HT1080 (cell line): Measurements from ENCODE around the gene NOPCHAP1. TPM values are rescaled to one million over a fixed set of nuclear protein-coding genes. Genes with fewer than 3 reads are reported as not detected.

Experiments used
- DNase-seq: peaks from one replicate; pipeline ENCODE4 v3.0.0-alpha.2; 2015; ENCODE audit warnings: low read depth
- total RNA-seq: library from RNA; depleted of rRNA; stranded (reverse); fragments of >200 nt; shearing (Covaris generic); gene quantifications from 2 replicates; pipeline ENCODE4 v1.2.3, GENCODE V29; 2014; rRNA removed

The NOPCHAP1 gene
- total RNA-seq, 1 experiment from 2014 or later: 25.8 TPM

DNA sequence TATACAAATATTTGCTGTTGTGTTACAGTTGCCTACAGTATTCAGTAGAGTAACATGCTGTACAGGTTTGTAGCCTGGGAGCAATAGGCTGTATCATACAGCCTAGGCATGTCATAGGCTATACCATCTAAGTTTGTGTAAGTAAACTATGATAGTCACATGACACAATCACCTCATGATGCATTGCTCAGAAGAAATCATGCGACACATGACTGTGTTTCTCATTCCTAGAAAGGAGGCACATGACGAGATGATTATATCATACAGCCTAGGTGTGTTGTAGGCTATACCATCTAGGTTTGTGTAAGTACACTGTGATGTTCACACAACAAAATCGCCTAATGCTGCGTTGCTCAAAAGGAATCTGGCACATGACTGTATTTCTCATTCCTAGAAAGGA lies 31.9 kb downstream of the NOPCHAP1 start:
- no peak for DNase-seq

DNA sequence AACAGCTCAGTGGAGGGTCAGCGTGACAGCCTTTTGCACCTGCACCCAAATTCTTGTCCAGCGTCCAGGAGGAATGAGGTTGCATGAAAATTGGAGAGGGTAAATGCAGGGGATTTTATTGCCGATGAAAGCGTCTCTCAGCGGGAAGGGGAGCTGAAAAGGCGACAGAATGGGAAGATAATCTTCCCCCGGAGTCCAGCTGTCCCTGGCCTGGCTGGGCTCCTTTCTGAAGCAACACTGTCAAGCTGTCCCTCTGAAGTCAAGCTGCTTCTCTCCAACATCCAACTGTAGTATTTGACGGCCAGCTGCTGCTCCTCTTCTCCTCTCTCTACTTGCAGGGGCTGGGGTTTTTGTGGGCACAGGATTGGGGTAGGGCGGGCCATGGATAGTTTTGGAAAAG lies 32.7 kb downstream of the NOPCHAP1 start:
- DNase-seq: no peak

DNA sequence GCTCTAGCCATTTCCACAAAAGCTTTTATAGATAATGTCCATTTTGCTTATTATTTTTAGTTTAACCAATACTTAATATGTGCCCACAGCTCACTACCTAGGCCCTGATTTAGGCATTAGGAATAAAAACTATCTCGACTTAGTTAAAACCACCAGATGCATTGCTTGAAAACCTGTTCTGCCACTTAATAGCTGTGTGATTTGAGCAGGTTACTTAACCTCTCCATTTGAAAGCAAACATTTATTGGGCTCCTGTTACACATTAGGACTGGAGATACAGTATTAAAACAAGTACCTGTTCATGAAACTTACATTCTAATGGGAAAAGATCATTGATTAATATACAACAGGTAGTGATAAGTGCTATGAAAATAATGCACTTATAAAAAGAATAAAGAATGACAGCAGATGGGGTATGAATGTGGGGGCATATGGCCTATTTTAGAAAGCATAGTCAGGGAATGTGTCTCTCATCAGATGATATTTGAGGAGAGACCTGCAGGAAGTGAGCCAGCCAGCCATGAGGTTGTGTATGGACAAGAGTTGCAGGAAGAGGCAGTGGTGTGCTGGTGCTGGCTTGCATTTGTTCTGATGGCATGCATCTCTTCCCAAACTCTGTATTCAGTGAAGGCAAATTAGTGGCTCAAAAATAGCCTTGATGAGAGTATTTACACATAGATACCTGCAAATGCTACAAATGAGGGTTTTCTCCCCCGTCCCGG lies 34.3 kb downstream of the NOPCHAP1 start:
- DNase-seq: no peak

DNA sequence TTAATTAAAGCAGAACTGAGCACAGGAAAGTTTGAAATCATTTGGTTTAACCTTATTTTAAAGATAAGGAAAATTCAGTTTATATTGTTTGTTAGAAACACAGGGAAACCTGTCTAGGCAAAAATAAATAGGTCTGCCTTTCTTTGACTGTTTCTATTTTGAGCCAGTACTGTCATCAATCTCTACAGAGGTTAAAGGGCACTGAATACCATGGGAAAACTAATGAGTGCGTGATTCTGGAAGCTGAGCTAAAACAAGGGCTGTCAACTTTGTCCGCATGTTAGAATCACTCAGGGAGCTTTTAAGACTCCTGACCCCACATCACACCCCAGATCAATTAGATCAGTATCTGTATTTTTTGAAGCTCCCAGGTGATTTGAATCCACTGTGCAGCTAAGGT lies 38.8 kb downstream of the NOPCHAP1 start:
- DNase-seq: no peak

DNA sequence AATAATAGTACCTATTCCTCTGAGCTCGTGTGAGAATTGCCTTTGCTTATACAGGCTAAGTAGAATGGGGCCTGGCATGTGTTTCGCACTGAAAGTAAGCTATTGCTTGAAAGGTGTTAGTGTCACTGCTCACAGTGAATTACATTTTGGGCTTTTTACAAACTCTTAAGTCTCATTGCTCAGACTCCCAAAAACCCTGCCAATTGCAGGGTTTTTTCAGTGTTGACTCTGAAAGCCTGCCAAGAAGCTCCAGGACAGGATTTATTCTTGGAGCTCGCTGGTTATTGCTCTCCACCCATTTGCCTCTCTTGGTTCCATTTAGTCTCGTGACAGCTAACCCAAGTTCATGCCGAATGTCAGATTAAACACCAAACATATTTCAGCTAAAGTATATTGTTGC lies 39.8 kb downstream of the NOPCHAP1 start:
- DNase-seq: no peak

DNA sequence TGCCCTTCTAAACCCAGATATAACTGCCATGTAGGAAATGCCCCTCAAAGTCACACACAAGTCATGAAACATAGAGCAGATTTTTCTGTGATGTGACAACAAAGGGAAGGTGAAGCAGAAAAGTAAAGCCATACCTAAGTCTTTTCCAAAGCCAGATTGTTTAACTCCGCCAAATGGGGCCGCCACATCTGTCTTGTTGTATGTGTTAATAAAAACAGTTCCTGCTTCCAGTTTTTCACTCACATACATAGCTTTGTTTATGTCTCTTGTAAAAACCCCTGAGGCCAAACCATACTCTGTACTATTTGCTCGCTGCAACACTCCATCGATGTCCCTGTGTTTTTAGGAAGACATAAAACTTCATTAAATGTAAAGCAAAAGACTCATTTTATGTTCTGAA lies 40.3 kb downstream of the NOPCHAP1 start:
- DNase-seq: no peak

DNA sequence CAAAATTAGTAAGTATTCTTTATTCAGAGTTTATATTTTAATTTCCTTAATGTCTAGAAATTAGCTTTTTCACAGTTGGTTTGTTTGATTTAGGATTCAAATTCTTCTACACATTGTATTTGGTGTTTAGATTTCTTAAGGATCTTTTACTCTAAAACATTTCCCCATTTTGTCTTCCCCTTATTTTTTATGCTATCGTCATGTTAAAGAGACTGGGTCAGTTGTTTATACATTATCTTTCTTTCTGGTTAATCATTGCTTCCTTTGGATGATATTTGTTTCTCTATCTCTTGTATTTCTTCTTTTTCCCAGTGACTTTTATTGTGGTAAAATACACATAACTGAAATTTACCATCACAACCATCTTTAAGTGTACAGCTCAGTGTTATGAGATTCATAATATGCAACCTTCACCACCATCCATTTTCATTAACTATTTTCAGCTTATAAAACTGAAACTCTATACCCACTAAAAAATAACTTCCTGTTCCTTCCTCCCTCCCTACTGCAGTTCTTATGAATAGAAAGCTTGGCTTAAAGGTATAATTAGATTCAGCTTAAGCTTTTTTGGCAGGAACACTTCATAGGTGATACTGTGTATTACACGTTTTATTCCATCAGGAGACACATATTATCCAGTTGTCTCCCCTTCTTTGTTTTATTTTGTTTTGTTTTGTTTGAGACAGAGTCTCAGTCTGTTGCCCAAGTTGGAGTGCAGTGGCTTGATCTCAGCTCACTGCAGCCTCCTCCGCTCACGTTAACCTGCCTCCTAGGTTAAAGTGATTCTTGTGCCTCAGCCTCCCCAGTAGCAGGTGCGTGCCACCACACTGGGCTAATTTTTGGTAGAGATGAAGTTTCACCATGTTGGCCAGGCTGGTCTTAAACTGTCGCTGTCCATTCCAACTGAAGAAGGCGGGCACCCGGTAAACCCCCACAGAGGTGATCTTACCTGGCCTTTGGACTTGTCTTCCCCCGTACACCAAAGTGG lies 45.0 kb downstream of the NOPCHAP1 start:
- DNase-seq: no peak

DNA sequence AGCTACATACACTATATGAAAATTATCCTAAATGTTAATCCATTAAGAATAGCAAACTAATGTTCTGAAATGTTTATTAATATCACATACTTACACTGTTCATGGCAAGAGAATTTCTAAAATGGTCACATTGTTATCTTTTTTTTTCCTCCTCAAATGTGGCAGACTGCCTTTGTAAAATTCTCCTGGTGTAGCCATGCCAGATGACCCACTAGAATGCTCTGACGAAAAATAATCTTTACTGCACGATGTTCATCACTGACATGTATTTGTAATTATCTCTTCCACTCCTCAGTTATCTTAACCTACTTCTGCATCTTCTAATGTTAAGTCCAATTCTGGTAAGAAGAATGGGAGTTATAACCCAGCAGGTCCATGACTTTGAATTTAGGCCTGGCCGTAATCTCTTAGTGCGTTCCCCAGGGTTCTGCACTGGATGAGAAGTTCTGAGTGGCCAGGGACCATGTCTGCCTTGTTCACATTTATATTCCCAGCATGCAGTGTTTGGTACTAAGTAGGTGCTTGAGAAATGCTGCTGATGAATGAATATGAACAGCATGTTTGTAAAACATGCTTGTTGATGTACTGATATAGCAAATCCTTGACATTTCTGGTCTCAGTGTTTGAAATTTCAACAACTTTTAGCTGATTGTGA lies 46.7 kb downstream of the NOPCHAP1 start:
- DNase-seq: no peak

DNA sequence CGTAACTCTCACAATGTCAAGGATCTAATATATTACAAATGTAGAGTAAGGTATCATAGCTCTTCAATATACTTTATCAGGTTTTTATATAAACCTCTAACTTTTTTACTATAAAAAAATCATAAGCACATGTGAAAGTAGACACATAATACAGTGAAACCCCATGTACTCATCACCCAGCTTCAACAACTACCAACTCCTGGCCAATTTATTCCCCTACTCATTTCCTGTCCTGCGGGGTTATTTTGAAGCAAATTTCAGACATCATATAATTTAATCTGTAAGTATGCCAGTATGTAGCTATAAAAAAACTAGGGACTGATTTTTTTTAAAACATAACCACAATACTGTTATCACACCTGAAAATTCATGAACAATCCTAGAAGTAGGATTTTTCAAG lies 47.7 kb downstream of the NOPCHAP1 start:
- DNase-seq: no peak

Other genes with a start within 250 kb of the NOPCHAP1 start
- 4.5 and 10.2 TPM in 2 replicates for gene SLC41A2, start 28.0 kb upstream of the NOPCHAP1 start, total RNA-seq
- 0.23 and 0.34 TPM in 2 replicates for gene ALDH1L2, start 98.1 kb downstream of the NOPCHAP1 start, total RNA-seq
- 37.4 and 38.9 TPM in 2 replicates for gene WASHC4, start 121.4 kb downstream of the NOPCHAP1 start, total RNA-seq
- gene APPL2, start 249.9 kb downstream of the NOPCHAP1 start, total RNA-seq: 17.5 and 27.0 TPM in 2 replicates